Activated CD8-positive, alpha-beta memory T cell treated with anti-CD3 and anti-CD28 coated beads for 48 hours (primary cell): ENCODE measurements around the gene TJAP1.
"Not testable (repeated sequence)": the region's sequence is repeated elsewhere in the genome, so short reads cannot be mapped to it uniquely, and the experiment has no call there.

Experiments
- DNase-seq, 3 experiments: peaks; one replicate each; pipeline ENCODE4 v3.0.0-alpha.2; 2020; ENCODE audit warnings: low read depth in 2 of 3, low spot score in 2 of 3

Gene TJAP1

DNA sequence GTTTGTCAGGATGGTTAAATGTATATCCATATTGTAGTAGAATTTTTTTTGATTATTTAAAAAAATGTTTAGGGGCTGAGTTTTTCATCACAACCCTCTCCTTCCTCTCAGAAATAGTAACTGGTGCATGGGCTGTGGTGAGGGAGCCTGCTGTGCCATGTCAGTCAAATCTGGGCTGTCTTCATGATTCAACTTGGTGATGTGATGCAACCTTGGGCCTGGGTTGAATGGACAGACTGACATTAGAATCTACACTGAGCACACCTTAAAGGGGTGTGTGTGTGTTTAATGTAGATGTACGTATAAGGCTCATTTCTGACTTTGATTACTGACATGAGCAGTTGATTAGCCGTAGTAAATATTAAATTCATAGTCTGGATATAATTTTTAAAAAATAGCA is 3.7 kb downstream of the TJAP1 start:
- DNase-seq: no peak

- no peak for DNase-seq
Observed at GRCh38 chr6:43481591-43482236, 4.3 kb downstream of the TJAP1 start.

DNA sequence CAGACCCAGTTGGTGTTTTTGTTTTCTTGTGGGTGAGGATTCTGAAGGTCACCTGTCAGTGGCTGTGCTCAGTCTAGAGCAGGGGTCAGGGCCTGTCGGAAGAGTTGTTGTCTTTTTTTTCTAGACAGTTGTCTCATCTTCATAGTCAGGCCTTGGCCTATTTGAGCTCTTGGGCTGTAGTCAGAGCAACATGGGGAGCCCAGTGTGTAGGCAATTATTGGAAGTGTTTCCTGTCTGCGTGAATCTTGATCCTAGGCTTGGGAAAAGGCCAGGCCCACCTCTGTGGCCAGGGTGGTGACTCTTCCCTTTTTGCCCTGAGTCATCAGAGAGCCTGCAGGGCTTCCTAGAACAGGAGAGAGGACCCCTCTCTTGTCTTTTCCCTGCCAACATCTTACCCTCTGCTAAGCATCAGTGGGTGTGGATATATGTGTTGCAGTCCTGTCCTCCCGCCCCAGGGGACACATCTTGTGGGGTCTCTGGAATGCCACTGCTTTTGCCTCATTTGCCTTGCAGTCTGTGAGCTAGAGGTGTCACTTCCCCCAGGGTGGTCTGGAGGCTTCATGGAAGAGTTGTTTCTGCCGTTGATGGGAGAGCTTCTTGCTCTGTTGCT is 11.4 kb downstream of the TJAP1 start:
- no peak for DNase-seq

DNA sequence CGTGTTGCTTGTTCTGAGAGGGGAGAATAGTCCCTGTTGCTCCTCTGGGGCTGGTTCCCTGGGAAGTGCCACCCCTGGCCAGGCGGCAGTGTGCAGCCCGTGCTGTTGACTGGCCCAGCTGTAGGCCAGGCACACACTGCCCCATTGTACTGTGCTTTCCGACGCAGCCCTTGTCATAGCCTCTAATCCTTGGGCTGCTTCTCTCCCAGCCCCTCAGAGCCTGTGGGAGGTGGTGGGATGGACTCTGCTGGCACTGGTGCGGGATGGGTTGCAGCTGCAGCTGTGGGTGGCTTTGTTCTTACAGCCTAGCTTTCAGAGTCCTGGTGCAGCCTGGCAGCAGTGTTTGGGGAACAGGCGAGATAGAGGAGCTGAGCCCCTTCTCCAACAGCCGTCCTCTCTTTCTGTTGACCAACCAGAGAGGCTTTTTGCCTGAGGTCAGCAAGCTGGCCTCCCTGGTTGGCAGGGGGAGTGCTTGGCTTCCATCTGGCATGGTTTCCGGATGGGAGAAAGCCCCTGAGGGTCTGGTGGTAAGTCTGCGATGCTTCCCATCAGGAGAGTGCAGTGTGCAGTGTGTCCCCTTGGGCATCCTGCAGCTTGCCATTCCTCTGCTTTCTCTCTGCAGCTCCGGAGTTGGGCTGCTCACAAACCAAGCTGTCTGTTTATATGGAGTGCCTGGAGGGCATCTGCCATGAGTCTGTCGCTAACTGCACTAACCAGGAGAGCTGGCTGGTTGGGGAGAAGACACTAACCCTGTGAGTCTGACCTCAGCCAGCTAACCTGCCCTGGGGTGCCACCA is 12.1 kb downstream of the TJAP1 start:
- no peak for DNase-seq

- DNase-seq: no peak
Observed at GRCh38 chr6:43490523-43490939, 13.2 kb downstream of the TJAP1 start.

DNA sequence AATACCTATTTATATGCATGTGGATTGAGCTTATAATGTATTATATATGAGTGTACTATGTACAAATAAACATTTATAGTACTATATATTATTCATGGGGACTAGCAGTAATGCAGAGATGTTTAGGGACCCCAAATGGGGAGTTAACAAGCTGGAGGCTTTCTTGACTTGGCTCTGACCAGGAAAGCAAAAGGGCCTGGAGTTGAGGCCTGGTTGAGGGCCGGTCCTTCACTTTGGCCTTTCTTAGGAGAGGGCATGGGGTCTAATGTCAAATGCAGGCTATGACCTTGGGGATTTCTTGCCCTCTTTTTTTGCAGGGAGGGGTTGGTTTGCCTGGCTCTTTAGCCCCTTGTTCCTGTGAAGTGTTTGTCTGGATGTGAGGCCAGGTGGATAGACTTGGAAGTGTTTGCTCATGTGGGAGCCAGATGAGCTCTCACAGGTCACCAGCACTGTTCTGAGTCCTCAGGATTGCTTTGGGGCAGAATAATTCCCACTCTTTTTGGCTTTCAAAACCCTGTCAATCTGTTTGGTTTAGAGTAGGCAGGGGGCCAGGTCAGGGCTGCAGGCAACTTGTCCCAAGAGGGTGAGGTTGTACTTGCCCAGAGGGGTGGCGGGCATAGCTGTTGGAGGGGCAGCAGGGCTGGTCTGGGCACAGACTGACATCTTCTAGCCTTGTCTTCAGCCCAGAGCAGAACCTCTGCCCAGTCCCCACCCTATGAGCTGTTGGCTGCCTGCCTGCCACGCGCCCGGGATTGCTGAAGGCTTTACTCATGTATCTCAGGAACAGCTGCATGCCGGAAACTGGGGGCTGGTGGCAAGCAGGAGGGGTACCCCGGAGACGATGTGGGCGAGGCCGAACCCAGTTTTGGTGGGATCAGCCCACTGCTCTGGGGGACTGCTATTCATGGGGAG is 14.6 kb downstream of the TJAP1 start:
- no peak for DNase-seq

DNA sequence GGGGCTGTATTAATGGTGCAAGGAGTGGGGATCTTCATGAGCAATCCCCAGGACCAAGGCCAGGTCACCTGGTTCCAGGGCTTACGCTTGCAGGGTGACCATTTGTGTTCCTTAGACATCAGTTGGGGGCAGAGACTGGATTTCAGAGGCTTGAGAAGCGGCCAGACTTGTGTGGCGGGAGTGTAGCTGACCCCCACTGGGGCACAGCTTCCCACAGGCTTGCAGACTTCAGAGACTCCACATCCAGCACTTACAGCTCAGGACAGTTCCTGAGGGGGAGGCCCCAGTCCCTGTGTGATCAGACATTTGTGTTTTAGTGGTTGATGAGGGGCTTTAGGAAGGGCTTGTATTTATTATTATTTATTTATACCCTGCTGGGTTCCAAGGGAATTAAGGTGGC is 15.3 kb downstream of the TJAP1 start:
- DNase-seq: no peak

- no peak for DNase-seq
Observed at GRCh38 chr6:43493230-43493629, 15.9 kb downstream of the TJAP1 start.

GRCh38 chr6:43493833-43494232 is 16.5 kb downstream of the TJAP1 start:
- DNase-seq: no peak

- no peak for DNase-seq
Observed at GRCh38 chr6:43494321-43494720, 17.0 kb downstream of the TJAP1 start.

GRCh38 chr6:43494766-43495165 is 17.4 kb downstream of the TJAP1 start:
- DNase-seq: no peak

GRCh38 chr6:43495409-43495941 is 18.1 kb downstream of the TJAP1 start:
- no peak for DNase-seq

- DNase-seq: no peak
Observed at GRCh38 chr6:43496370-43497128, 19.2 kb downstream of the TJAP1 start.

DNA sequence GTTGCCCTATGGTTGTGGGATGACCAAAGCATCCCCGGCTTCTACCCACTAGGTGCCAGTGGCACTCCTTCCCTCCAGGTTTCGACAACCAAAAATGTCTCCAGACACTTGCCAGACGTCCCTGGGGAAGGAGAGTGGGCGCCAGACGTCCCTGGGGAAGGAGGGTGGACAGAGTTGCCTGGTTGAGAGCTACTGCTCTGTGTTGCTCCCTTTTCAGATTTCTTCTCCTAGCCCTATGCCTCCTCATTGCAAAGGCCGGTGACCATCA is 19.7 kb downstream of the TJAP1 start:
- no peak for DNase-seq

DNA sequence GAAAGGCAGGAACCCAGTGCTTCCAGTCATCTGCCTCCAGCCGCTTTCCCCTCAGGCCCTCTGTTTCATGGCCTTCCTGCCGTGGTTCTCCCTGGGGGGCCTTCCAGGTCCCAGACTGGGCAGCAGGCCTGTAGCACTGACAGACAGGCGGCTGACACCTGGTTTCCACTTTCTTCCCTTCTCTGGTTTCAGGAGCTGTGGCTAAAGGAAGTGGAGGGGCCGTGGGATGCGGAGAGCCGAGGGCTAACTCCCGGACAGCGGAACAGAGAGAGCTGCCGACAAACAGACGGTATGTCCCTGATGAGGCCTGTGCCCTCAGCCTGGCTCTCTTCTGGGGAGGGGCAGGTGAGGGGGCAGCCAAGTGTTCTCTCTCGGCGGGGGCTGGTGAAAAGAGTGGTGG is 20.3 kb downstream of the TJAP1 start:
- DNase-seq: no peak

DNA sequence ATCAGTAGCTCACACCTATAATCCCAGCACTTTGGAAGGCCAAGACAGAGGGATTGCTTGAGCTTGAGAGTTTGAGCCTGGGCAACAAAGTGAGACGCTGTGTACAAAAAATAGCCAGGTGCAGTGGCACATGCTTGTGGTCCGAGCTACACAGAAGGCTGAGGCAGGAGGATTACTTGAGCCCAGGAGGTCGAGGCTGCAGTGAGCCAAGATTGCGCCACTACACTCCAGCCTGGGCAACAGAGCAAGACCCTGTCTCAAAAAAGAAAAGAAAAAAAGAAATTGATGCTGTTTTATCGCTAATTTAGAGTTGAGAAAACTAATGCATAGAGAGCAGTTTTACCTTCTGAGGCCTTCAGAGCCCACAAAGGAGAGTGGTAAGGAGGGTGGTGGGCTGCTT is 20.9 kb downstream of the TJAP1 start:
- DNase-seq: not testable (repeated sequence)

DNA sequence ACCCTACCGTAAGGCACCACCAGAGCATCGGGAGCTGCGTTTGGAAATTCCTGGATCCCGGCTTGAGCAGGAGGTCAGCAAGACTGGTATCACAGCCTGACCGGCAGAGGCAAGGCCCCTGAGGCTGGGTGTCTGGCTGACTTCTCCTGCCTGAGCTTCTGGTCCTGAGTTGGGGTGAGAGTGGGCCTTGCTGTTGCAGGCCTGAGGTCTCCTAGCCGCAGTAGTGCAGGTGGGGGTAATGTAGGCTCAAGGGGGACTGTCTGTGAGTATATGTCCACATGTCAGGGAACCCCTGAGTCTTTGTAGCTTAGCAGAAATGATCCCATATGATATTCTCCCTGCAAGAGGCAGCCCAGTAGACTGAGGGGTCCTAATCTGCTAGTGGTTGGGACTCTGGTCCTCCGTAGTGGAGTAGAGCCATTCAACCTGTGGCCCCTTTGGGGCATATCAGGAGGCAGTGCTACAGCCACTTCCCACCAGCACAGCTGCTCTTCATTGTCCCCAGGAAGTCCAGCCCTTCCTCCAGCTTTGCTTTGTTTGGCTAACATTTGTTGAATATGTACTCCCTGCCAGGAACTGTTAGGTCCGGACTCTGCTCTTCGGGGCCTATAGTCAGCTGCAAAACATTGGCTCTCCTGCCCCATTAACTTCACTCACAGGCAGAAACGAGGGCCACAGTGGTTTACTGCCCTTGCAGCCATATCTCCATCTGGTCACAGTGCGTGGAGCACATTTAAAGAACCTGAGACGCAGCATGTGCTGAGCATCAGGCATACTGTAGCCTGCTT is 21.9 kb downstream of the TJAP1 start:
- DNase-seq: no peak

GRCh38 chr6:43500921-43501320 is 23.6 kb downstream of the TJAP1 start:
- DNase-seq: no peak

DNA sequence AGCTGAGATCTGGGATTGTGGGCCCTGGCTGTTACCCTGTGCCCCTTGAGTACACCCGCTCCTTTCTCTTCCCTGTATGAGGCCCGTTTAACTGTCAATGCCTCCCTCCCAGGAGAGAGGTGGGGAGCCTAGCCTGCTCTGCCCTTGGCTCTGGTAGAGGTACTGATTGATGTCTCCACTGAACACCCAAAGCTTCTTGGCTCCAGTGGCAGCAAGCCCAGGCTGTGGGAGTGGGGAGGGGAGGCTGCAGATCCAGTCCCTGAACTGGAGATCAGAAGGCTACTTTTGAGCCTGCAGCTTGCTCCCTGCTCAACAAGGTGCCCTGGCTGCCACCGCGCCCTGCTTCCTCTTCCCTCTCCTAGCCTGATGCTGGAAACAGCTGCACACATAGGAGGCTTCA is 25.3 kb downstream of the TJAP1 start:
- DNase-seq: no peak

DNA sequence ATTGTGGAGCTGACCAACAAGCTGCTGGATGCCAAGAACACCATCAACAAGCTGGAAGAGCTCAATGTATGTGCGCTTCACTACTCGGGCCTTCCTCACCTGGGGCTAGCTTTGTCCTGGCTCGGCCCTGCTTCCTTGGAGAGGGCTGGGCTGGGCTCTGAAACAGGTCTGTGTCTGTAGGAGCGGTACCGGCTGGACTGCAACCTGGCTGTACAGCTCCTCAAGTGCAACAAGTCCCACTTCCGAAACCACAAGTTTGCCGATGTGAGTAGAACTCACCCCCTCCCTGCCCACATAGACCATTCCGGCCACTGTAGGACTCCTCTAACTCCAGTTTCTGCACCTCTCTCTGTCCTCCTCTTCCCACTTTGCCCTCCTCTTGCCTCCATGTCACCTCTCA is 26.1 kb downstream of the TJAP1 start:
- DNase-seq: no peak
